ENCODE results near the gene PHF10. TPM values are rescaled to one million over a fixed set of nuclear protein-coding genes. Genes with fewer than 3 reads are reported as not detected.

Gene PHF10
- polyA plus RNA-seq, 1 of the 3 experiments (the other 2 are of a cell fraction) = 23.5 TPM

DNA sequence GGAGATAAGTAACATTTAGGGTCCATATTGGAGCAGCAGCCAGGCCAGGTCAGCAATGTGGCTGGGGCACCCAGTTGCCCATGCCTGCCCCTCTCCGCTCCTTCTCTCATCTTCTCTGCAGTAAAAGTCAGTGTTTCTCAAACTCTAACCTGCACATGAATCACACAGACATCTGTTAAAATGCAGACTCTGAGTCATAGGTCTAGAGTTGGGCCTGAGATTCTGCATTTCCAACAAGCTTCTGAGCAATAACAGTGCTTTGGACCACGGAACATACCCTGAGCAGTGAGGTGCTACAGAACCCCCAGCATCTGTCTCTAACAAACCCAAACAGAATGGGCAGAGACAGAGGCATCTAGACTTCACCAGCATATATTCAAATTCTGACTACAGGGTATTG, 10.1 kb downstream of the PHF10 start:
- peaks cover 69 to 73% of the 10 kb centered on the region in 2 experiments for H3K36me3 ChIP-seq (replicated peaks in 1 of 2; ENCODE audit: control insufficient read depth in 1 of 2, insufficient read depth in 2 of 2, low read length in 1 of 2)
- ChIA-PET CTCF (interaction anchor here (0.8 kb wide), 1 partner anchor 12 kb away, joined by 4 read pairs; the partner anchor contains the start of genes C6orf120 and WDR27), POLR2A (no interaction called here)
- H4K20me1 ChIP-seq (ENCODE audit: insufficient read depth) = peaks cover 5% of the 10 kb centered on the region; the same call in 1 of the 2 replicates
- no peaks in the 10 kb centered on the region for H3K9me2 ChIP-seq
- no peaks in the 10 kb centered on the region for H3K27me3 ChIP-seq (ENCODE audit: insufficient read depth)
- peaks cover 28% of the 10 kb centered on the region for H3K79me2 ChIP-seq (ENCODE audit: insufficient read depth)
- H3K4me3 ChIP-seq (ENCODE audit: low read depth in 2 of 2, low read length in 1 of 2) = no peak overlapping the region
- no peak overlapping the region for H2AFZ ChIP-seq (ENCODE audit: low read depth)
- H3K9ac ChIP-seq = no peak overlapping the region
- WGBS (ENCODE audit: low lambda C conversion rate) = 100% methylated on average over 1 of the region's 2 CpGs
- peak; percentile 40; the same call in 1 of the 2 replicates for TF ChIP-seq JUND (IDR thresholded peaks at IDR 0.05)
- no peak for TF ChIP-seq MEF2A (IDR thresholded peaks at IDR 0.05; ENCODE audit: borderline replicate concordance, low read depth)
- TF ChIP-seq GABPA (IDR thresholded peaks at IDR 0.05; ENCODE audit: low read depth) = no peak
- TF ChIP-seq, protein P1, sequence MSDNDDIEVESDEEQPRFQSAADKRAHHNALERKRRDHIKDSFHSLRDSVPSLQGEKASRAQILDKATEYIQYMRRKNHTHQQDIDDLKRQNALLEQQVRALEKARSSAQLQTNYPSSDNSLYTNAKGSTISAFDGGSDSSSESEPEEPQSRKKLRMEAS (IDR thresholded peaks at IDR 0.05; ENCODE audit: low read depth) = no peak
- TF ChIP-seq TCF12 (IDR thresholded peaks at IDR 0.05) = peak; percentile 30; the same call in 1 of the 2 replicates
- TF ChIP-seq RCOR1 (IDR thresholded peaks at IDR 0.05; ENCODE audit: low read length) = no peak
- TF ChIP-seq, protein P2, sequence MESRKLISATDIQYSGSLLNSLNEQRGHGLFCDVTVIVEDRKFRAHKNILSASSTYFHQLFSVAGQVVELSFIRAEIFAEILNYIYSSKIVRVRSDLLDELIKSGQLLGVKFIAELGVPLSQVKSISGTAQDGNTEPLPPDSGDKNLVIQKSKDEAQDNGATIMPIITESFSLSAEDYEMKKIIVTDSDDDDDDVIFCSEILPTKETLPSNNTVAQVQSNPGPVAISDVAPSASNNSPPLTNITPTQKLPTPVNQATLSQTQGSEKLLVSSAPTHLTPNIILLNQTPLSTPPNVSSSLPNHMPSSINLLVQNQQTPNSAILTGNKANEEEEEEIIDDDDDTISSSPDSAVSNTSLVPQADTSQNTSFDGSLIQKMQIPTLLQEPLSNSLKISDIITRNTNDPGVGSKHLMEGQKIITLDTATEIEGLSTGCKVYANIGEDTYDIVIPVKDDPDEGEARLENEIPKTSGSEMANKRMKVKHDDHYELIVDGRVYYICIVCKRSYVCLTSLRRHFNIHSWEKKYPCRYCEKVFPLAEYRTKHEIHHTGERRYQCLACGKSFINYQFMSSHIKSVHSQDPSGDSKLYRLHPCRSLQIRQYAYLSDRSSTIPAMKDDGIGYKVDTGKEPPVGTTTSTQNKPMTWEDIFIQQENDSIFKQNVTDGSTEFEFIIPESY (IDR thresholded peaks at IDR 0.05; ENCODE audit: borderline replicate concordance, low read depth) = no peak
- TF ChIP-seq POLR2AphosphoS5 (IDR thresholded peaks at IDR 0.05; ENCODE audit: low read depth, low read length) = no peak
- TF ChIP-seq FOSL2 (IDR thresholded peaks at IDR 0.05; ENCODE audit: borderline replicate concordance, low read depth) = peak; percentile 62; the same call in 1 of the 2 replicates
- TF ChIP-seq, protein P3, sequence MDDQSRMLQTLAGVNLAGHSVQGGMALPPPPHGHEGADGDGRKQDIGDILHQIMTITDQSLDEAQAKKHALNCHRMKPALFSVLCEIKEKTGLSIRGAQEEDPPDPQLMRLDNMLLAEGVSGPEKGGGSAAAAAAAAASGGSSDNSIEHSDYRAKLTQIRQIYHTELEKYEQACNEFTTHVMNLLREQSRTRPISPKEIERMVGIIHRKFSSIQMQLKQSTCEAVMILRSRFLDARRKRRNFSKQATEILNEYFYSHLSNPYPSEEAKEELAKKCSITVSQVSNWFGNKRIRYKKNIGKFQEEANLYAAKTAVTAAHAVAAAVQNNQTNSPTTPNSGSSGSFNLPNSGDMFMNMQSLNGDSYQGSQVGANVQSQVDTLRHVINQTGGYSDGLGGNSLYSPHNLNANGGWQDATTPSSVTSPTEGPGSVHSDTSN (IDR thresholded peaks at IDR 0.05) = 0 out of 2 replicates have a peak, but pooled peaks have one; percentile 5
- TF ChIP-seq EZH2phosphoT487 (IDR thresholded peaks at IDR 0.05; ENCODE audit: borderline replicate concordance, low read depth) = no peak
- TF ChIP-seq MXI1 (IDR thresholded peaks at IDR 0.05; ENCODE audit: low read depth, low read length) = no peak
- no peaks in the 10 kb centered on the region for H3K9me3 ChIP-seq
- DNase-seq = no peak
- H3F3A ChIP-seq (replicated peaks; ENCODE audit: insufficient read depth) = peaks cover 5% of the 10 kb centered on the region
- H3K4me1 ChIP-seq (ENCODE audit: control insufficient read depth in 1 of 2, insufficient read depth in 2 of 2, low read depth in 1 of 2, low read length in 1 of 2) = peaks cover 0 to 3% of the 10 kb centered on the region in 2 experiments; a peak in 1 of 4 replicates
- no peak overlapping the region for H3K27ac ChIP-seq (ENCODE audit: low read depth in 2 of 2, low read length in 1 of 2)
- no peak overlapping the region for H3K4me2 ChIP-seq

DNA sequence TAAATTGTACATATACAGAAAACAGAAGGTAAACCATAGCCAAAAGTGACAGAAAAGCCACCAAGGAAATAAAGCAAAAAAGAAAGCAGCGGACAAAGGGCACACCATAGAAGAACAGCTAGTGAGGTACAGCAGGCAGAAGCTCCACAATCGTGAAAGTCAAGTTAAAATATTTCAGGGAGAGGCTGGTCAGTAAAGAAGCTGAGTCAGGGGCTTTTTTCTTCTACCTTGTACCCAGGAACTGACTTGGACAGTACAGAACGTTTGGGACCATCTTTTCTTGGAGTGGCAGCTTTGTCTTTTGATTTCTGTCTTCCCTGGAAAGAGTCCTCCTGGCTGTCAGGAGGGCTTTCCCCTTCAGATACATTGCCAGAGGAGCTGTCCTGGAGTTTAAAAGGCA, 14.3 kb downstream of the PHF10 start:
- no peak overlapping the region for H3K27ac ChIP-seq (ENCODE audit: low read depth in 2 of 2, low read length in 1 of 2)
- CTCF ChIA-PET = interaction anchor here (2.4 to 2.5 kb wide), 2 partner anchors 8 to 12 kb away, joined by 12 to 17 read pairs; no protein-coding TSS in a partner anchor
- TF ChIP-seq JUND (IDR thresholded peaks at IDR 0.05) (no peak), TAF1 (IDR thresholded peaks at IDR 0.05; ENCODE audit: borderline replicate concordance, low read depth, low read length) (no peak), RXRA (IDR thresholded peaks at IDR 0.05; ENCODE audit: borderline replicate concordance, low read depth) (no peak), POLR2AphosphoS5 (IDR thresholded peaks at IDR 0.05; ENCODE audit: low read depth, low read length) (no peak), NRF1 (IDR thresholded peaks at IDR 0.05; ENCODE audit: low read depth, low read length) (no peak), FOSL2 (IDR thresholded peaks at IDR 0.05; ENCODE audit: borderline replicate concordance, low read depth) (no peak), NFIC (IDR thresholded peaks at IDR 0.05; ENCODE audit: borderline replicate concordance) (no peak), FOXM1 (IDR thresholded peaks at IDR 0.05; ENCODE audit: low read depth) (no peak)
- TF ChIP-seq, protein P4, sequence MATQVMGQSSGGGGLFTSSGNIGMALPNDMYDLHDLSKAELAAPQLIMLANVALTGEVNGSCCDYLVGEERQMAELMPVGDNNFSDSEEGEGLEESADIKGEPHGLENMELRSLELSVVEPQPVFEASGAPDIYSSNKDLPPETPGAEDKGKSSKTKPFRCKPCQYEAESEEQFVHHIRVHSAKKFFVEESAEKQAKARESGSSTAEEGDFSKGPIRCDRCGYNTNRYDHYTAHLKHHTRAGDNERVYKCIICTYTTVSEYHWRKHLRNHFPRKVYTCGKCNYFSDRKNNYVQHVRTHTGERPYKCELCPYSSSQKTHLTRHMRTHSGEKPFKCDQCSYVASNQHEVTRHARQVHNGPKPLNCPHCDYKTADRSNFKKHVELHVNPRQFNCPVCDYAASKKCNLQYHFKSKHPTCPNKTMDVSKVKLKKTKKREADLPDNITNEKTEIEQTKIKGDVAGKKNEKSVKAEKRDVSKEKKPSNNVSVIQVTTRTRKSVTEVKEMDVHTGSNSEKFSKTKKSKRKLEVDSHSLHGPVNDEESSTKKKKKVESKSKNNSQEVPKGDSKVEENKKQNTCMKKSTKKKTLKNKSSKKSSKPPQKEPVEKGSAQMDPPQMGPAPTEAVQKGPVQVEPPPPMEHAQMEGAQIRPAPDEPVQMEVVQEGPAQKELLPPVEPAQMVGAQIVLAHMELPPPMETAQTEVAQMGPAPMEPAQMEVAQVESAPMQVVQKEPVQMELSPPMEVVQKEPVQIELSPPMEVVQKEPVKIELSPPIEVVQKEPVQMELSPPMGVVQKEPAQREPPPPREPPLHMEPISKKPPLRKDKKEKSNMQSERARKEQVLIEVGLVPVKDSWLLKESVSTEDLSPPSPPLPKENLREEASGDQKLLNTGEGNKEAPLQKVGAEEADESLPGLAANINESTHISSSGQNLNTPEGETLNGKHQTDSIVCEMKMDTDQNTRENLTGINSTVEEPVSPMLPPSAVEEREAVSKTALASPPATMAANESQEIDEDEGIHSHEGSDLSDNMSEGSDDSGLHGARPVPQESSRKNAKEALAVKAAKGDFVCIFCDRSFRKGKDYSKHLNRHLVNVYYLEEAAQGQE (IDR thresholded peaks at IDR 0.05; ENCODE audit: low read depth, low read length) = no peak
- TF ChIP-seq, protein P5, sequence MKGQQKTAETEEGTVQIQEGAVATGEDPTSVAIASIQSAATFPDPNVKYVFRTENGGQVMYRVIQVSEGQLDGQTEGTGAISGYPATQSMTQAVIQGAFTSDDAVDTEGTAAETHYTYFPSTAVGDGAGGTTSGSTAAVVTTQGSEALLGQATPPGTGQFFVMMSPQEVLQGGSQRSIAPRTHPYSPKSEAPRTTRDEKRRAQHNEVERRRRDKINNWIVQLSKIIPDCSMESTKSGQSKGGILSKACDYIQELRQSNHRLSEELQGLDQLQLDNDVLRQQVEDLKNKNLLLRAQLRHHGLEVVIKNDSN (IDR thresholded peaks at IDR 0.05; ENCODE audit: borderline replicate concordance, low read depth) = no peak
- TF ChIP-seq, protein P3 (IDR thresholded peaks at IDR 0.05) = no peak

More for the DNA sequence above, 14.3 kb downstream of the PHF10 start:
- Histone ChIP-seq H3K9me3 (no peaks in the 10 kb centered on the region), H3K4me3 (ENCODE audit: low read depth in 2 of 2, low read length in 1 of 2) (no peak overlapping the region), H4K20me1 (ENCODE audit: insufficient read depth) (no peaks in the 10 kb centered on the region), H3K9ac (no peak overlapping the region), H3K36me3 (replicated peaks in 1 of 2; ENCODE audit: control insufficient read depth in 1 of 2, insufficient read depth in 2 of 2, low read length in 1 of 2) (peaks cover 75 to 83% of the 10 kb centered on the region in 2 experiments), H3K79me2 (ENCODE audit: insufficient read depth) (peaks cover 7% of the 10 kb centered on the region; the same call in 1 of the 2 replicates), H3F3A (replicated peaks; ENCODE audit: insufficient read depth) (peaks cover 15% of the 10 kb centered on the region), H3K27me3 (ENCODE audit: insufficient read depth) (no peaks in the 10 kb centered on the region), H2AFZ (ENCODE audit: low read depth) (no peak overlapping the region), H3K4me1 (ENCODE audit: control insufficient read depth in 1 of 2, insufficient read depth in 2 of 2, low read depth in 1 of 2, low read length in 1 of 2) (no peaks in the 10 kb centered on the region; a peak in 2 of 4 replicates), H3K4me2 (no peak overlapping the region), H3K9me2 (no peaks in the 10 kb centered on the region)
- no peak for DNase-seq
- POLR2A ChIA-PET = no interaction called here
- 53% methylated on average over 3 of the region's 3 CpGs for WGBS (ENCODE audit: low lambda C conversion rate)

All from SK-N-SH (cell line).